ENCODE measurements around the gene PPP1R1C.
A peak's percentile ranks its signal among the peaks of the same experiment; 100 is the strongest.

DNA sequence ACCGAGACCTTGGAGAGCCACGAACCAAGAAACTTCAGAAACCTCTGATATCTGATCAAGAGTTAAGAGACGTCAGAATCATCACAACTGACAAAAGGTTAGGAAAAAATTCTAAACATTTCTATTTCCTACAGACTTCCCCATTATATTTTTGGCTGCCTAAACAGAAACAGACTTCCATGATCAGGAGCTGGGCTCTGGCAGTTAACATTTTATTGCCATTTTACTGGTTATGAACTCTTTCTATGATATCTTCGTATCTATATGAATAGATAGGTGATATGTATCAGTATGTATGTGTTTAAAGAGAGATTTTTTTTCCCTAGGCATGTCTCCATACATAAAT, 31.1 kb upstream of the PPP1R1C start:
- TF ChIP-seq CTCF (IDR thresholded peaks at IDR 0.05) (peak; percentile 34), EZH2 (IDR thresholded peaks at IDR 0.05; ENCODE audit: borderline replicate concordance, insufficient read depth, low read depth, low read length, poor library complexity, severe bottlenecking) (no peak)
